Small intestine (tissue), 7 donors: ENCODE results near the gene CYP4F2. TPM values are rescaled to one million over a fixed set of nuclear protein-coding genes. Genes with fewer than 3 reads are reported as not detected.
"Not testable (repeated sequence)": the region's sequence is repeated elsewhere in the genome, so short reads cannot be mapped to it uniquely, and the experiment has no call there.

Experiments
- DNase-seq, 2 donors: peaks; one replicate each; pipeline versions ENCODE4 v3.0.0 to v3.0.0-alpha.2; 2013
- FAIRE-seq: peaks from 2 replicates; lab custom pipeline; 2012; peaks lifted over from hg19 to GRCh38; lab: Jason Lieb, UNC
- H3K27ac ChIP-seq, 3 donors: one replicate each; pipeline ENCODE4 v1.5.1; 2013; ENCODE audit warnings: low read length in 2 of 3, mild to moderate bottlenecking in 2 of 3, control low read depth in 1 of 3, inconsistent platforms in 1 of 3, low read depth in 1 of 3, moderate library complexity in 1 of 3
- H3K27me3 ChIP-seq, 3 donors: one replicate each; pipeline ENCODE4 v1.6.1; 2013; ENCODE audit warnings: low read length in 3 of 3, inconsistent platforms in 1 of 3; ENCODE audit not compliant: control insufficient read depth in 3 of 3, insufficient read depth in 3 of 3
- H3K36me3 ChIP-seq, 3 donors: one replicate each; pipeline ENCODE4 v1.6.1; 2013; ENCODE audit warnings: low read length in 3 of 3, inconsistent platforms in 1 of 3, low read depth in 1 of 3, mild to moderate bottlenecking in 1 of 3, moderate library complexity in 1 of 3; ENCODE audit not compliant: control insufficient read depth in 3 of 3, insufficient read depth in 2 of 3
- H3K4me1 ChIP-seq, 3 donors: one replicate each; pipeline ENCODE4 v1.6.1; 2013; ENCODE audit warnings: low read length in 2 of 3, inconsistent platforms in 1 of 3, low read depth in 1 of 3, mild to moderate bottlenecking in 1 of 3, moderate library complexity in 1 of 3; ENCODE audit not compliant: control insufficient read depth in 3 of 3, insufficient read depth in 2 of 3
- H3K4me3 ChIP-seq, 3 donors: one replicate each; pipeline ENCODE4 v1.5.1; 2013; ENCODE audit warnings: low read length in 3 of 3, control low read depth in 1 of 3, inconsistent platforms in 1 of 3, low read depth in 1 of 3, mild to moderate bottlenecking in 1 of 3, moderate library complexity in 1 of 3
- H3K9me3 ChIP-seq, 2 donors: one replicate each; pipeline ENCODE4 v1.6.1; 2013; ENCODE audit warnings: low read depth in 1 of 2, low read length in 1 of 2; ENCODE audit not compliant: control insufficient read depth in 2 of 2, insufficient read depth in 1 of 2
- WGBS, 3 donors: extraction: QIAGEN DNeasy Blood & Tissue Kit; methylation state at CpG; one replicate each; pipeline ENCODE4 v1.1.7; 2013; 5-methylcytosine and 5-hydroxymethylcytosine counted together
- polyA plus RNA-seq, 4 donors: library from polyadenylated mRNA; stranded (reverse) in 3 of 4; unstranded in 1 of 4; fragments of 200-250 nt in 3 of 4; fragments of 120-200 nt in 1 of 4; gene quantifications; one replicate each; pipeline versions ENCODE4 v1.2.1 to v1.2.3, GENCODE V29; 2013
- donor health status: healthy with polysubstance abuse.
- donor health status: control.
- donor health status: control.
- donor health status: Bipolar disorder and iron deficiency.
- donor health status: healthy.

CYP4F2 gene
- polyA plus RNA-seq, 4 donors, result 3.8 to 135 (median 26.3) TPM

DNA sequence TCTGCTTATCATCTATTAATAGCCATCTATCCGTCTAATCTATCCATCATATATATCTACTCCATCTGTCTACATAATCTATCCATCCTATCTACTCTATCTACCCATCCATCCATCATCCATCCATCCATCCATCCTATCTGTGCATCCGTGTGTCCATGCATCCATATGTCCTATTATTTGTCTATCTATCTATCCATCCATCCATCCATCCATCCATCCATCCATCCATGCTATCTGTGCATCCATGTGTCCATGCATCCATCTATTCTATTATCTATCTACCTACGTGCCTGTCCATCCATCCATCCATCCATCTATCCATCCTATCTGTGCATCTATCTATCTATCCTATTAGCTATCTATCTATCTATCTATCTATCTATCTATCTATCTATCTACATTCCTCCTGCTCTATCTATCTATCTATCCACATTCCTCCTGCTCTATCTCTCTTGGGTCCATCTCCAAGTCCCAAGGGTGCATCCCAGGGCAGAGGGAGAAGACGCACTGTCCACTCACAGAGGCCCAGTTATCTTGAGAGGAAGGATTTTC lies 1.9 kb downstream of the CYP4F2 start:
- no peak for DNase-seq
- peaks cover 0 to 12% (median 0%) of the 10 kb centered on the region in 3 donors for H3K4me1 ChIP-seq
- H3K9me3 ChIP-seq, result no peaks in the 10 kb centered on the region
- H3K4me3 ChIP-seq, result no peak overlapping the region
- H3K27ac ChIP-seq, result no peak overlapping the region
- peaks cover 0 to 3% (median 2%) of the 10 kb centered on the region in 3 donors for H3K27me3 ChIP-seq
- no peak for FAIRE-seq
- WGBS, 3 donors, result 79 to 85% (median 81%) methylated on average over 4 of the region's 4 CpGs
- no peaks in the 10 kb centered on the region for H3K36me3 ChIP-seq

- no peaks in the 10 kb centered on the region for H3K9me3 ChIP-seq
- no peaks in the 10 kb centered on the region for H3K36me3 ChIP-seq
- peaks cover 0 to 12% (median 0%) of the 10 kb centered on the region in 3 donors for H3K4me1 ChIP-seq
- DNase-seq, result no peak
- H3K27me3 ChIP-seq, result no peaks in the 10 kb centered on the region
- no peak overlapping the region for H3K4me3 ChIP-seq
- WGBS, 3 donors, result 73 to 93% (median 92%) methylated on average over 2 of the region's 2 CpGs
- H3K27ac ChIP-seq, result no peak overlapping the region
- no peak for FAIRE-seq
These were observed 3.5 kb downstream of the CYP4F2 start for GRCh38 chr19:15894359-15894758.

DNA sequence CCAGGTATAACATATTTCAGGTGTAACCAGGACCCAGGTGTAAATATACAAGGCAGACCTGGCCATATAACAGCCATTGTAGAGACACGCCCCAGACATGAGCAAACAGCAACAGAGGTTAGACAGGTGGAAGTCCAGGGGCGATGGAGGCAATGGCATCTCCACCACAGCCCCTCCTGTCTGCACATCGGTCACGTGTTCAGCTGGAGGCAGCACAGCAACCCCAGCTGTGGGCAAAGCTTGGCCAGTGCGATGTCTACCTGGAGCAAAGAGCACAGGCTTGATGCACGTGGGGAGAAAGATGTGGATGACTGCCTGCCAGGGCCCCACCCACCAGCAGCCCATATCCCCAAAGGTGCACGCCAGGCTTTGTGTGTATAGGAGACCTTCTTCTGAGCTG lies 4.4 kb downstream of the CYP4F2 start:
- 5 to 48% (median 23%) methylated on average over 7 of the region's 7 CpGs for WGBS, 3 donors
- H3K36me3 ChIP-seq, result no peaks in the 10 kb centered on the region
- DNase-seq (peak; percentile 72 to 95), FAIRE-seq (no peak)
- no peaks in the 10 kb centered on the region for H3K9me3 ChIP-seq
- no peaks in the 10 kb centered on the region for H3K27me3 ChIP-seq
- peaks cover 0 to 12% (median 0%) of the 10 kb centered on the region in 3 donors for H3K4me1 ChIP-seq
- H3K27ac ChIP-seq, result no peak overlapping the region
- H3K4me3 ChIP-seq, result no peak overlapping the region

- Histone ChIP-seq H3K4me3 (no peak overlapping the region), H3K27me3 (no peaks in the 10 kb centered on the region), H3K9me3 (no peaks in the 10 kb centered on the region), H3K36me3 (no peaks in the 10 kb centered on the region), H3K4me1 (peaks cover 0 to 8% (median 0%) of the 10 kb centered on the region in 3 donors), H3K27ac (no peak overlapping the region)
- FAIRE-seq (no peak), DNase-seq (no peak)
- WGBS, 3 donors, result 82 to 94% (median 86%) methylated on average over 6 of the region's 6 CpGs
These were observed 5.9 kb downstream of the CYP4F2 start for GRCh38 chr19:15892012-15892411.

DNA sequence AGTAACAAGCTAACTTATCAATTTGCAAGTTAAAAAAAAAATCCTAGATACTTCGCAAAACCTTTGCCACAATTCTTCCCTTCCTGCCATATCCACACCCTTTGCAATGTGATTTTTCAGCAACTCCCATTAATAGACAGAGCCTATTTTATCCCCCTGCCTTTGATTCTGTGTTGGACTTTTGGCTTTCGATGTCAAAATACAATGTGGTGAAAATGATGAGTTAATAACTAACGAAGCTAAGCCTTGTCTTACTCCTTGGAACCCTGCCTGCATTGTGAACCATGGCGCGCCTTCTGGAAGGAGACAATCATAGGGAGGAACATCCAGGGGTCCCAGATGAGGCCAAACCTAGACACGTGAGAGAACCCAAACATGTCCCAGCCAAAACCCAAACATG lies 6.4 kb downstream of the CYP4F2 start:
- no peak for FAIRE-seq
- Histone ChIP-seq H3K4me1 (peaks cover 0 to 4% (median 0%) of the 10 kb centered on the region in 3 donors), H3K4me3 (no peak overlapping the region), H3K27me3 (no peaks in the 10 kb centered on the region), H3K9me3 (no peaks in the 10 kb centered on the region), H3K36me3 (peaks cover 0 to 4% (median 0%) of the 10 kb centered on the region in 3 donors), H3K27ac (no peak overlapping the region)
- DNase-seq, result no peak
- 65 to 72% (median 69%) methylated on average over 6 of the region's 6 CpGs for WGBS, 3 donors

DNA sequence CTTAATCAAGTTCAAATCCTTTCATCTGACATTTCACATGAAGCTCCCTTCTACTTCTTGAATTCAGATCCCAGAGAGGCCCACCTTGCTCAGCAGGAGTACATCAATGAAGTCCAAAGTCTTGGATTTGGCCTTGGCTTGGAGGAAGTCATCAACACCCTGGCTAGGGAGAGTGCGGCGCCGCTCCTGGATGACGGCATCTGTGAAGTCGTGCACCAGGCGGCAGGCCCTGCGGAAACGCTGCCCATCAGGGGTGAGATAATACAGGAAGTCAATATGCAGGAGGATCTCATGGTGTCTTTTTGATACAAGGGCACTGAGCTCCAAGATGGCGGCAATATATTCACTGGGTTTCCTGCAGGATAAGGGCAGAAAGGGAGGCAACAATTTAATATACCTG lies 8.5 kb downstream of the CYP4F2 start:
- not testable (repeated sequence) for FAIRE-seq, H3K36me3 ChIP-seq, H3K27ac ChIP-seq, H3K9me3 ChIP-seq, H3K27me3 ChIP-seq, H3K4me3 ChIP-seq, DNase-seq, H3K4me1 ChIP-seq
- 86 to 92% (median 88%) methylated on average over 9 of the region's 9 CpGs for WGBS, 3 donors

DNA sequence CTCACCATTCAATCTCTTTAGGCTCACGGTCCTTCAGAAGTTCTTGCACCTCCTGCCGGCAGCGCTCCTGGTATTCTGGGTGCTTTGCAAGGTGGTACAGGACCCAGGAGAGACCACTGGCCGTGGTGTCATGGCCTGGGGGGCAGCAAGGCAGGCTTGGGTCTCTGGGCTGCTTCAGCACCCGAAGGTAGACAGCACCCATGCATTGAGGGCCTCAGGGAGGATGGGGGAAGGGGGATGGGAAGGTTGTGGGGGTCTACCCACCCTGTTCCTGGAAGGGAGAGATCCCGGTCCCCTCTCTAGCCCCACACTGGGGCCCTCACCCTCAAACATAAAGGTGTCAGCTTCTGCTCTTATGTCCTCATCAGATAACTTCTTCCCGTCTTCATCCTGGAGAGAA lies 12.0 kb downstream of the CYP4F2 start:
- no peaks in the 10 kb centered on the region for H3K4me1 ChIP-seq
- H3K27me3 ChIP-seq, result peaks cover 0 to 4% (median 0%) of the 10 kb centered on the region in 3 donors
- H3K36me3 ChIP-seq, result peaks cover 0 to 5% (median 0%) of the 10 kb centered on the region in 3 donors
- FAIRE-seq, result no peak
- WGBS, 3 donors, result 76 to 87% (median 84%) methylated on average over 7 of the region's 7 CpGs
- DNase-seq, result no peak
- no peak overlapping the region for H3K27ac ChIP-seq
- H3K9me3 ChIP-seq, result no peaks in the 10 kb centered on the region
- no peak overlapping the region for H3K4me3 ChIP-seq

GRCh38 chr19:15885167-15885566 lies 12.7 kb downstream of the CYP4F2 start:
- no peaks in the 10 kb centered on the region for H3K9me3 ChIP-seq
- H3K27me3 ChIP-seq, result peaks cover 0 to 4% (median 0%) of the 10 kb centered on the region in 3 donors
- H3K4me3 ChIP-seq, result no peak overlapping the region
- 75 to 81% (median 80%) methylated on average over 3 of the region's 3 CpGs for WGBS, 3 donors
- DNase-seq (no peak), FAIRE-seq (no peak)
- no peak overlapping the region for H3K27ac ChIP-seq
- no peaks in the 10 kb centered on the region for H3K4me1 ChIP-seq
- peaks cover 0 to 6% (median 0%) of the 10 kb centered on the region in 3 donors for H3K36me3 ChIP-seq

DNA sequence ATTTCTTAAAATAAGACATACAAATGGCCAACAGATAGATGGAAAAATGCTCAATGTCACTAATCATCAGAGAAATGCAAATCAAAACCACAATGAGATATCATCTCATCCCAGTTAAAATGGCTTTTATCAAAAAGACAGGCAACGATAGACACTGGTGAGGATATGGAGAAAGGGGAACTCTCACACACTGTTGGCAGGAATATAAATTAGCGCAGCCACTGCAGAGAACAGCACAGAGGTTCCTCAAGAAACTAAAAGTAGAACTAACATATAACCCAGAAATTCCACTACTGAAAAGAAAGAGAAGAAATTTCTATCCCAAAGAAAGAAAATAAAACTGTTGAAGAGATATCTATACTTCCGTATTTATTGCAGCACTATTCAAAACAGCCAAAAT lies 14.5 kb downstream of the CYP4F2 start:
- H3K4me1 ChIP-seq, DNase-seq, H3K9me3 ChIP-seq, FAIRE-seq, H3K27me3 ChIP-seq, H3K4me3 ChIP-seq, H3K36me3 ChIP-seq, H3K27ac ChIP-seq: not testable (repeated sequence)
- WGBS, 3 donors, result 58 to 85% (median 73%) methylated on average over 3 of the region's 3 CpGs
